Activated T-cell treated with anti-CD3 and anti-CD28 coated beads for 4 hours (primary cell): ENCODE data around the gene KIF17.

Experiments used
- DNase-seq: peaks from one replicate; pipeline ENCODE4 v3.0.0-alpha.2; 2020

KIF17 gene

DNA sequence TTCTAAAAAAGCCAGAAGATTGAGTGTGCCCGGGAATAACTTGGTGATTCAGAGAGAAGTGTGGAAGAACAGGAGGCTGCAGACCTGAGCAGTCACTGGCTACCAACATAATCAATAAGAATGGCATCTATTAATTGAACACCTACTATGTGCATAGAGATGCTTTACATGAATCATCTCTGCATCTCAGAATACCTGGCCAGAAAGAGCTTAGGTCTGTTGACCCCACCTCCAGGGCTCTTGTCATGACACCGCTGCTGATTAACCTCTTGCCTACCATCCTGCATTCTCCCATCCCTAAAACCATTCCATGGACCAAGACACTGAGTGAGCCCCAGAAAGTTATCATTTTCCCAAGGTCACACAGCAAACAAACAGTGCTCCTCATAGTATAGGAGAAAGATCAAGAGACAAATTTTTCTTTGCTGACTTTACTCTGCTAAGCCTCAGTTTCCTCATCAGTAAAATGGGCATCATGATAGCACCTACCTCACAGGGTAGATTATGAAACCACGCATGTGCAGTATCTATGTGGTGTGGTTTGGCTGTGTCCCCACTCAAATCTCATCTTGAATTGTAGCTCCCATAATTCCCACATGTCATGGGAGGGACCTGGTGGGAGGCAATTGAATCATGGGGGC, 100.8 kb downstream of the KIF17 start:
- DNase-seq, result no peak

DNA sequence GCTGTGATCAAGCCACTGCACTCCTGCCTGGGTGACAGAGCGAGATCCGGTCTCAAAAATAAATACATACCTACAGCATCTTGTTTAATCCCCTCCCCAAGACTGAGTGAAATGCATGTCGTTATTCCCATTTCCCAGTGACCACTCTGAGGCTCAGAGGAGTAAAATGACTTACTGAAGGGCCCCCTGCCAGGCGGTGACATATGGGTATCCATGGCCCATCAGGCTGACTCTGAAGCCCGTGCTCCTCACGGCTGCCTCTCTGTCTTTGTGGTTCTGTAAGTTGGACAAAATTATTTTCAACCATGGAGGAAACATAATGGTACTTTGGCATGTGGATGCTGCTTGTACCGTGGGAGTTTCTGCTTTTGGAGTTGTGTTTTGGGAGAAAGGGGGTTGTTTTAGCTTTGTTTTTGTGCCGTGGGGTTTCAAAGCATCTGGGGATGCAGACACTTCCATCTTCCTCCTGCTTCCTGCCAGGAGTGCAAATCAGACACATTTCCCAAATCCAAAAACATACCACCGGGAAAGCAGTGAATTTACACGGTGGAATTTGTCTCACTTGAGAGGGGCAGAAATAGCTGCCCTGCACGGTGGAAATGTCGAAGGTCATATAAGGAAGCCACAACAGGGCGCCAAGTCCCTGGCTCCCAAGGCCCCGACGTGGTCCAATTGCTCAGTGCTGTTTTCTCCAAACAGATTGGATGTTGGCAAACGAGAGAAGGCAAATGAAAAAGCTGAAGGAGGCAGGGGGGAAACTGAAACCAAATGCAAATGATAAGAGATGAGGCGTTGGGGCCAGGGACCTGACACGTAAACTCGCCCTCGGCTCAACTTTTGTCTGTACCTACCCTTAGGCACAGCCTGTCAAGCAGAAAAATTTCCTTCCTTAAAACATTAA, 101.6 kb downstream of the KIF17 start:
- DNase-seq, result no peak

DNA sequence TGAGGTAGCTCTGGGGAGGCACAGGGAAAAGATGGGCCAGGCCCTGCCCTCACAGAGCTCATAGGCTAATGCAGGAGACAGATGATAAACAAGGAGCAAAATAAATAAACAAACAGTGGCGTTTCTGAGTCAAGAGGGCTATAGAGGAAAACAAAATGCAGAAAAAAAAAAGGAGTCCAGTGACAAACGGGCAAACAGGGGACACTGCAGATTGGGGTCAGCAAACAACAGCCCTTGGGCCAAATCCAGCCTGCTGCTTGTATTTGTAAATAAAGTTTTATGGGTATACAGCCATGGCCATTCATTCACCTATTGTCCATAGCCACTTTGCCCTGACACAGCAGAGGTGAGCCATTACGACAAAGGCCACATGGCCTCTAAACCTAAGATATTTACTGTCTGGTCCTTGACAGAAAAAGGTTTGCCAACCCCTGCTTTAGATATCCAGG, 103.7 kb downstream of the KIF17 start:
- DNase-seq, result no peak
